ENCODE data around the gene ARFGEF2. TPM values are rescaled to one million over a fixed set of nuclear protein-coding genes. Genes with fewer than 3 reads are reported as not detected.
A peak's percentile ranks its signal among the peaks of the same experiment; 100 is the strongest.

The ARFGEF2 gene
- total RNA-seq, 1 experiment from 2014 or later = 31.8 TPM

GRCh38 chr20:48898896-48899530 lies 22.5 kb upstream of the ARFGEF2 start:
- DNase-seq (ENCODE audit: low spot score) = no peak

- DNase-seq (ENCODE audit: low spot score) = no peak
Measured at GRCh38 chr20:48899881-48900280, 21.6 kb upstream of the ARFGEF2 start.

- DNase-seq (ENCODE audit: low spot score) = no peak
Measured at GRCh38 chr20:48901326-48901725, 20.2 kb upstream of the ARFGEF2 start.

- no peak for DNase-seq (ENCODE audit: low spot score)
Measured at GRCh38 chr20:48903705-48904104, 17.8 kb upstream of the ARFGEF2 start.

- DNase-seq (ENCODE audit: low spot score) = peak; percentile 89
Measured at GRCh38 chr20:48904566-48905296, 16.8 kb upstream of the ARFGEF2 start.

- no peak for DNase-seq (ENCODE audit: low spot score)
Measured at GRCh38 chr20:48905297-48905647, 16.2 kb upstream of the ARFGEF2 start.

GRCh38 chr20:48906221-48906877 lies 15.2 kb upstream of the ARFGEF2 start:
- no peak for DNase-seq (ENCODE audit: low spot score)

GRCh38 chr20:48908656-48909319 lies 12.7 kb upstream of the ARFGEF2 start:
- DNase-seq (ENCODE audit: low spot score) = no peak

GRCh38 chr20:48909910-48910309 lies 11.6 kb upstream of the ARFGEF2 start:
- no peak for DNase-seq (ENCODE audit: low spot score)

GRCh38 chr20:48910347-48910781 lies 11.1 kb upstream of the ARFGEF2 start:
- no peak for DNase-seq (ENCODE audit: low spot score)

GRCh38 chr20:48912065-48912464 lies 9.4 kb upstream of the ARFGEF2 start:
- DNase-seq (ENCODE audit: low spot score) = no peak

GRCh38 chr20:48916699-48917098 lies 4.8 kb upstream of the ARFGEF2 start:
- no peak for DNase-seq (ENCODE audit: low spot score)

- no peak for DNase-seq (ENCODE audit: low spot score)
Measured at GRCh38 chr20:48919336-48919881, 2.1 kb upstream of the ARFGEF2 start.

- DNase-seq (ENCODE audit: low spot score) = no peak
Measured at GRCh38 chr20:48919882-48920526, 1.5 kb upstream of the ARFGEF2 start.

- DNase-seq (ENCODE audit: low spot score) = no peak
Measured at GRCh38 chr20:48920527-48921167, 864 bp upstream of the ARFGEF2 start.

- peak; percentile 86 for DNase-seq (ENCODE audit: low spot score)
Measured at GRCh38 chr20:48921883-48922820, 641 bp downstream of the ARFGEF2 start.

- no peak for DNase-seq (ENCODE audit: low spot score)
Measured at GRCh38 chr20:48923149-48923718, 1.7 kb downstream of the ARFGEF2 start.

- no peak for DNase-seq (ENCODE audit: low spot score)
Measured at GRCh38 chr20:48924756-48925109, 3.2 kb downstream of the ARFGEF2 start.

- no peak for DNase-seq (ENCODE audit: low spot score)
Measured at GRCh38 chr20:48926267-48926666, 4.8 kb downstream of the ARFGEF2 start.

- DNase-seq (ENCODE audit: low spot score) = no peak
Measured at GRCh38 chr20:48926821-48927220, 5.3 kb downstream of the ARFGEF2 start.

All from HT-29 (cell line).